ENCODE results near the gene B9D2.
"Not testable (repeated sequence)": the region's sequence is repeated elsewhere in the genome, so short reads cannot be mapped to it uniquely, and the experiment has no call there.

B9D2 gene

GRCh38 chr19:41363753-41364523 is at the start of gene B9D2:
Gene B9D2 (minus strand): TSS chr19:41364149. CDS start chr19:41363519, 630 bp downstream.
- peak; percentile 96 to 98 (median 96) for DNase-seq (ENCODE audit: low read depth in 2 of 3, low spot score in 1 of 3)

DNA sequence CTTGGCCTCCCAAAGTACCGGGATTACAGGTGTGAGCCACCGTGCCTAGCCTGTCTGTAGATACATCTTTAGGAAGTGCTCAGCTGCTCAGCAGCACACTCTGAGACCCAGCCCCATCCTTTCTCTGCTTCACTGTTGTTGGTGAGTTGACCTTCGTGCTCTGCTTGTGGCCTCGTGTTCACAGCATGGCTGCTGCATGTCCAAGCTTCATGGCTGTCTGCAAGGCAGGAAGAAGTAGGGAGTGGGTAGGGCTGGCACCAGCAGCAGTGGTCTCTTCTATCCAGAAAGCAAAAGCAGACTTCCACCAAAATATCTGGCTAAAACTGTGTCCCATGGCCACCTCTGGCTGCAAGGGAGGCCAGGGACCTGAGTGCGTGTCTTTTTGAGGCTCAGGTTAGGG is 49.0 kb upstream of the B9D2 start:
- no peak for DNase-seq (ENCODE audit: low read depth in 2 of 3, low spot score in 1 of 3)

- no peak for DNase-seq (ENCODE audit: low read depth in 2 of 3, low spot score in 1 of 3)
Observed at GRCh38 chr19:41411968-41412265, 48.0 kb upstream of the B9D2 start.

GRCh38 chr19:41411100-41411967 is 47.4 kb upstream of the B9D2 start:
- no peak for DNase-seq (ENCODE audit: low read depth in 2 of 3, low spot score in 1 of 3)

- DNase-seq (ENCODE audit: low read depth in 2 of 3, low spot score in 1 of 3): no peak
Observed at GRCh38 chr19:41410336-41411054, 46.5 kb upstream of the B9D2 start.

GRCh38 chr19:41409288-41409687 is 45.3 kb upstream of the B9D2 start:
- DNase-seq (ENCODE audit: low read depth in 2 of 3, low spot score in 1 of 3): no peak

DNA sequence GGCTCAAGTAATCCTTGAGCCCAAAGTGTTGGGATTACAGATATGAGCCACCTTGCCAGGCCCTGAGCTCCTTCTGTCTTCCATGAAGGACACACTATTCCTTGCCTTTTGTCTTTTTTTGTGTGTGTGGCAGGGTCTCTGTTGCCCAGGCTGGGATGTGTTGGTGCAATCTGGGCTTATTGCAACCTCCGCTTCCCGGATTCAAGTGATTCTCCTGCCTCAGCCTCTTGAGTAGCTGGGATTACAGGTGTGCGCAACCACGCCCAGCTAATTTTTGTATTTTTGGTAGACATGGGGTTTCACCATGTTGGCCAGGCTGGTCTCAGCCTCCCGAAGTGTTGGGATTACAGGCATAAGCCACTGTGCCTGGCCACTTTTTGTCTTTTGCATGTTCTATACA is 44.9 kb upstream of the B9D2 start:
- DNase-seq (ENCODE audit: low read depth in 2 of 3, low spot score in 1 of 3): not testable (repeated sequence)

GRCh38 chr19:41408256-41408655 is 44.3 kb upstream of the B9D2 start:
- DNase-seq (ENCODE audit: low read depth in 2 of 3, low spot score in 1 of 3): no peak

GRCh38 chr19:41407271-41407670 is 43.3 kb upstream of the B9D2 start:
- no peak for DNase-seq (ENCODE audit: low read depth in 2 of 3, low spot score in 1 of 3)

- DNase-seq (ENCODE audit: low read depth in 2 of 3, low spot score in 1 of 3): no peak
Observed at GRCh38 chr19:41405776-41406175, 41.8 kb upstream of the B9D2 start.

- no peak for DNase-seq (ENCODE audit: low read depth in 2 of 3, low spot score in 1 of 3)
Observed at GRCh38 chr19:41403181-41403970, 39.4 kb upstream of the B9D2 start.

DNA sequence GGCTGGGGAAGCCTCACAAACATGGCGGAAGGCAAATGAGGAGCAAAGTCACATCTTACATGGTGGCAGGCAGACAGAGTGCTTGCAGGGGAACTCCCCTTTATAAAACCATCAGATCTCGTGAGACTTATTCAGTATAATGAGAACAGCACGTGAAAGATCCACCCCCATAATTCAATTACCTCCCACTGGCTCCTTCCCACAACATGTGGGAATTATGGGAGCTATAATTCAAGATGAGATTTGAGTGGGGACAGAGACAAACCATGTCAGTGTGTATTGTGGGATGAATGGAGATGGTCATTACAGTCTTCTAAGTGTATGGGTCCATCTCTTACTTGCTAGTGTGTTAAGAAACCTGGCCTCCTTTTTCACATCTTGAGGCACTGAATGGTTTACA is 38.1 kb upstream of the B9D2 start:
- no peak for DNase-seq (ENCODE audit: low read depth in 2 of 3, low spot score in 1 of 3)

DNA sequence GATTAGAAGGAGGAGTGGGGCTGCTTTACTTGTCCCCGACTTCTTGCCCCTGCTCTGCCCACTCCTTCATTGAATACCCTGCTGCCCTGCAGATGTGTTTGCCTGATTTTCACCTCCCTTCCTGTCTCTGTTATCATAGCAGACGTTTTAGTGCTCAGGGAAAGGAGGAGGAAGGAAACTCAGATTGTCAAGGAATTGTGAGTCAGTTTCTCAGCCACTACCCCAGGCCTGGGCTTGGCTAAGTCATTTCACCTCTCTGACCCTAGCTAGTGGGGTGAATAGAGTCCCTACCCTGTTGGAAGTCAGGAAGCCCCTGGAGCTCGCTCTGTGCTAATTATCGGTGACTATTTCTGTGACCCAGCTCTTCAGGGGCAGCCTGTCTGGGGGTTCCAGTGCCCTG is 37.5 kb upstream of the B9D2 start:
- no peak for DNase-seq (ENCODE audit: low read depth in 2 of 3, low spot score in 1 of 3)

GRCh38 chr19:41399525-41399924 is 35.6 kb upstream of the B9D2 start:
- DNase-seq (ENCODE audit: low read depth in 2 of 3, low spot score in 1 of 3): no peak

GRCh38 chr19:41399091-41399490 is 35.1 kb upstream of the B9D2 start:
- no peak for DNase-seq (ENCODE audit: low read depth in 2 of 3, low spot score in 1 of 3)

DNA sequence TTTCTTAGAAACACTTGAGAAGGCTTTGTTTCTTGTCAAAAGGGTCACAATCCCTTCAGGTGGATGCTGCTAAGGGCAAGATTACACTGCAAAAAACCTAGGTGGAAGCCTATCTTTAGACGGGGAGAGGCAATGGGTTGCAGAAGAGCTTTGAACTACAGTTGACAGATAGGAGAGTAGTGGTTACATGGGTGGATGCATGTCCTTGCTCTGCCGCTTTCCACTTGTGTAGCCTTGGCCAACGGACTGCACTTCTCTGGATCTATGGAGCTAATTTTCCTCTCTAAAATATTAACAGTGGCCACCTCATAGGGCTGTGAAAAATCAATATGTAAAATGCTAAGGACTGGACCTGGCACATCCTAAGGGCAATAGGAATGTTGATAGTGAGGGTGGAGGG is 34.6 kb upstream of the B9D2 start:
- DNase-seq (ENCODE audit: low read depth in 2 of 3, low spot score in 1 of 3): no peak

- no peak for DNase-seq (ENCODE audit: low read depth in 2 of 3, low spot score in 1 of 3)
Observed at GRCh38 chr19:41398050-41398418, 34.1 kb upstream of the B9D2 start.

DNA sequence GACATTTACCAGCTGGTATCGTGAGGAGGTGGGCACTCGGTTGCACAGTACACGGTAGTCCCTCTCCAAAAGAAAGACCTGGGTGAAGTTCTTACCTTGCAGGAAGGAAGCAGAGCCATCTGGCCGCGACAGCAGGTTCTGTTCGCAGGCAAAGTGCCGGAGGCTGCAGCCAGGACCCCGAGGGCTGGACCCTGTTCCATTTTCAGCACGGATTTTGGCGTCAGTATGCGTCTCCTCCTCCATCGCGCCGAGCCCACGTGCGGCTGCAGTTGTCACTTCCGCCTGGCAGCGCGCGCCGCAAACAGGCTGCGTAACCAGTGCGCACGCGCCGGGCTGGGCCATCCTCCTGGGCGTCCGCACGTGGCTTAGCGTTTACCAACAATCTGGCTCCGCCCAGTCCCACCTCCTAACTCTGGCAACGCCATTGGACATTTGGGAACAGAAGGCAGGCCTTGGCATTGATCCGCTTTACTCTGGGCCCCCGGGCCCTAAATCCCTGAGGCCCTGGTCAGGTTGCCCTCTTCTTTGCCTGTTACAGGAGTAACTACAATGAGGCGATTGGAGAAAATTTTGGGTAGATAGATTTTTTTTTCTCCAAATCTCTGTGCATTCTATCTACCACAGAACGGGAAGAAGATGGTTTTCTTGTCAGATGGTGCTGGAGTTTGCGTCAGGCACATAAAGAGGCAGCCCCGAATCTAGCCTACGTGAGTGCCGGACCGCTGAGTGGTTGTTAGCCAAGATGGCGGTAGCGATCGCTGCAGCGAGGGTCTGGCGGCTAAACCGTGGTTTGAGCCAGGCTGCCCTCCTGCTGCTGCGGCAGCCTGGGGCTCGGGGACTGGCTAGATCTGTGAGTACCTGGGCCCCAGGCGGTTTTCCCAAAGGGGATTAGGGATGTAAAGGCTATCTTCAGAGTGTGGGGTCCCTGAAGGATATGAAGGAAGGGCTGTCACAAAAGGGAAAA is 33.4 kb upstream of the B9D2 start, which contains the start of the genes BCKDHA and EXOSC5:
TSS of gene BCKDHA (plus strand) at position 733 of the 964 bp plus-strand sequence. CDS start at position 743, 10 bp downstream.
TSS of gene EXOSC5 (minus strand) at position 274 of the 964 bp plus-strand sequence. CDS start at position 243, 31 bp downstream.
- DNase-seq (ENCODE audit: low read depth in 2 of 3, low spot score in 1 of 3): peak; percentile 96 to 99 (median 99)

- no peak for DNase-seq (ENCODE audit: low read depth in 2 of 3, low spot score in 1 of 3)
Observed at GRCh38 chr19:41395355-41395754, 31.4 kb upstream of the B9D2 start.

DNA sequence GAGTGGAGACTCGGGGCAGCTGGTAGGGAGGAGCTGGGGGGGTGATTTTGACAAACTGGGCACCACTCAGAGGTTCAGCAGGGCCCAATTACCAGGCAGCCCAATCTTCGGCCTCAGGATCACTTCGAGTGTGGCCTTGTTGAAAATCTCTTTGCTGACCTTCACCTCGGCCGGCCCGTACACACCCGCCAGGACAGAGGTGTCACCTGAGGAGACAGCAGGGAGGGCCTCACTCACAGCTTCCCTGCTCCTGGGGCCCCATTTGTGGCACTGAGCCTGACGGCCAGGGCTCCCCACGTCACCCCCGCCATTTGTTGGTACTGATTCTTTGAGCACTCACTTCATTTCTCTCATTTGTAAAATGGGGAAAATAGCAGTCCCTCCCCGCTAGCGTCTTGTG is 28.8 kb upstream of the B9D2 start:
- no peak for DNase-seq (ENCODE audit: low read depth in 2 of 3, low spot score in 1 of 3)
